ENCODE data around the gene HRAS. TPM values are rescaled to one million over a fixed set of nuclear protein-coding genes. Genes with fewer than 3 reads are reported as not detected.

The HRAS gene
- total and polyA plus RNA-seq, 2 of the 13 experiments (the other 11 are each of a cell fraction or from before 2014, with no cell fraction given) = 32.9 to 50.0 TPM

- TF ChIP-seq KIAA2018 (CRISPR knock-in tag; IDR thresholded peaks at IDR 0.05; ENCODE audit: borderline replicate concordance) (no peak), JUN (CRISPR knock-in tag; IDR thresholded peaks at IDR 0.05) (no peak), NFYB (CRISPR knock-in tag; IDR thresholded peaks at IDR 0.05) (no peak), NKX3-1 (CRISPR knock-in tag; IDR thresholded peaks at IDR 0.05) (no peak), HDAC6 (IDR thresholded peaks at IDR 0.05; ENCODE audit: low read depth, low read length) (no peak), ZBTB38 (CRISPR knock-in tag; IDR thresholded peaks at IDR 0.05) (peak; percentile 61; the same call in 1 of the 2 replicates), ZFP62 (CRISPR knock-in tag; IDR thresholded peaks at IDR 0.05) (no peak), IKZF5 (CRISPR knock-in tag; IDR thresholded peaks at IDR 0.05) (no peak; the same call in 1 of the 2 replicates), MXD1 (CRISPR knock-in tag; IDR thresholded peaks at IDR 0.05) (0 out of 2 replicates have a peak, but pooled peaks have one; percentile 17), ZBTB43 (CRISPR knock-in tag; conservative IDR thresholded peaks at IDR 0.05) (0 out of 2 replicates have a peak, but pooled peaks have one; percentile 26), HHEX (CRISPR knock-in tag; IDR thresholded peaks at IDR 0.05) (no peak), REST (IDR thresholded peaks at IDR 0.05; ENCODE audit: borderline replicate concordance in 1 of 2, low read depth in 1 of 2, low read length in 2 of 2) (no peak), KDM5B (CRISPR knock-in tag; IDR thresholded peaks at IDR 0.05; ENCODE audit: borderline replicate concordance) (0 out of 2 replicates have a peak, but pooled peaks have one; percentile 43)
These were observed 773 bp downstream of the HRAS start (continued) for GRCh38 chr11:534396-535209.
